ENCODE data around the gene FGB. TPM values are rescaled to one million over a fixed set of nuclear protein-coding genes. Genes with fewer than 3 reads are reported as not detected.

FGB gene
- total and polyA plus RNA-seq, 2 of the 13 experiments (the other 11 are each of a cell fraction or from before 2014, with no cell fraction given), result 226 to 784 TPM

DNA sequence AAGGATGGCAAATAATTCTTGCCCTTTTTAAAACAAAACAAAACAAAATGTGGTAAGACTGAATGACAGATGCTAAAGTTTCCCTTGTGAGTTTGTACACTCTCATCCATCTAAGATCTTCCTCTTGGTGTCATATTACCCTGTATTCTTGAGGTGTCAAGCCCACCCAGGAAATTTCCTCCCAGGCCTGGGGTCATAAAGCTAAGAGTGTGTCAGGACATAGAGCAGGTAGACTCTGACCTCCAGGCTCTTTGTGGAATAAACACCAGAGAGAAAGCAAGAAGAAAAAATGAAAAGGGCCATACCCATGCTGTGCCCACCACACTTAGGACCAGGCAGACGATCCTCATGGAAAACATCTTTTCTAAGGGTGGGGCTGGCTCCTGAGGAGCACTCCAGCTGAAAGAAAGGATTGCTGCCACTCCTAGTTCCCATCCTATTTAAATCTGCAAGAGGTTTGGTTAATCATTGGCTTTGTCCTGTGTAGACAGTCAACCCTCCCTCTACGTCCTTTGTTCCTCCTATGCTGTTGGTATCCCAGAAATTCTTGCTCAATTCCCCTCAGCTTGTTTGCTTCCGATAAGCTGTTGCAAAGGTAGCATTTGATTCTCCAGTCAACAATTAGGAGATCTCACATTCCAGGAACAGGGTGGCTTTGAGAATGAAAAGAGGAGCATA, 27.7 kb downstream of the FGB start, which contains the start of gene FGA (continued):
- TF ChIP-seq, protein P1, sequence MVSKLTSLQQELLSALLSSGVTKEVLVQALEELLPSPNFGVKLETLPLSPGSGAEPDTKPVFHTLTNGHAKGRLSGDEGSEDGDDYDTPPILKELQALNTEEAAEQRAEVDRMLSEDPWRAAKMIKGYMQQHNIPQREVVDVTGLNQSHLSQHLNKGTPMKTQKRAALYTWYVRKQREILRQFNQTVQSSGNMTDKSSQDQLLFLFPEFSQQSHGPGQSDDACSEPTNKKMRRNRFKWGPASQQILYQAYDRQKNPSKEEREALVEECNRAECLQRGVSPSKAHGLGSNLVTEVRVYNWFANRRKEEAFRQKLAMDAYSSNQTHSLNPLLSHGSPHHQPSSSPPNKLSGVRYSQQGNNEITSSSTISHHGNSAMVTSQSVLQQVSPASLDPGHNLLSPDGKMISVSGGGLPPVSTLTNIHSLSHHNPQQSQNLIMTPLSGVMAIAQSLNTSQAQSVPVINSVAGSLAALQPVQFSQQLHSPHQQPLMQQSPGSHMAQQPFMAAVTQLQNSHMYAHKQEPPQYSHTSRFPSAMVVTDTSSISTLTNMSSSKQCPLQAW (CRISPR knock-in tag; IDR thresholded peaks at IDR 0.05), result peak; percentile 100
- TF ChIP-seq, protein P2, sequence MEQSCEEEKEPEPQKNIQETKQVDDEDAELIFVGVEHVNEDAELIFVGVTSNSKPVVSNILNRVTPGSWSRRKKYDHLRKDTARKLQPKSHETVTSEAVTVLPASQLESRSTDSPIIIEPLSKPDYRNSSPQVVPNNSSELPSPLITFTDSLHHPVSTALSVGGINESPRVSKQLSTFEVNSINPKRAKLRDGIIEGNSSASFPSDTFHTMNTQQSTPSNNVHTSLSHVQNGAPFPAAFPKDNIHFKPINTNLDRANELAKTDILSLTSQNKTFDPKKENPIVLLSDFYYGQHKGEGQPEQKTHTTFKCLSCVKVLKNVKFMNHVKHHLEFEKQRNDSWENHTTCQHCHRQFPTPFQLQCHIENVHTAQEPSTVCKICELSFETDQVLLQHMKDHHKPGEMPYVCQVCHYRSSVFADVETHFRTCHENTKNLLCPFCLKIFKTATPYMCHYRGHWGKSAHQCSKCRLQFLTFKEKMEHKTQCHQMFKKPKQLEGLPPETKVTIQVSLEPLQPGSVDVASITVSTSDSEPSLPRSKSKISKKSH (CRISPR knock-in tag; IDR thresholded peaks at IDR 0.05; ENCODE audit: borderline replicate concordance), result no peak
- no peak for TF ChIP-seq ZZZ3 (CRISPR knock-in tag; IDR thresholded peaks at IDR 0.05; ENCODE audit: borderline replicate concordance)
- TF ChIP-seq ZNF224 (CRISPR knock-in tag; IDR thresholded peaks at IDR 0.05), result no peak
- TF ChIP-seq CCAR2 (optimal IDR thresholded peaks at IDR 0.05; ENCODE audit: low read depth, low read length), result no peak
- peak; percentile 79 to 100; a peak in 3 of 4 replicates for TF ChIP-seq EP300 (IDR thresholded peaks at IDR 0.05; ENCODE audit: low read depth in 2 of 2, low read length in 2 of 2)
- TF ChIP-seq EP300 (CRISPR knock-in tag; IDR thresholded peaks at IDR 0.05; ENCODE audit: borderline replicate concordance), result peak; percentile 99
- TF ChIP-seq NFKB2 (CRISPR knock-in tag; IDR thresholded peaks at IDR 0.05; ENCODE audit: borderline replicate concordance), result no peak
- TF ChIP-seq, protein P3, sequence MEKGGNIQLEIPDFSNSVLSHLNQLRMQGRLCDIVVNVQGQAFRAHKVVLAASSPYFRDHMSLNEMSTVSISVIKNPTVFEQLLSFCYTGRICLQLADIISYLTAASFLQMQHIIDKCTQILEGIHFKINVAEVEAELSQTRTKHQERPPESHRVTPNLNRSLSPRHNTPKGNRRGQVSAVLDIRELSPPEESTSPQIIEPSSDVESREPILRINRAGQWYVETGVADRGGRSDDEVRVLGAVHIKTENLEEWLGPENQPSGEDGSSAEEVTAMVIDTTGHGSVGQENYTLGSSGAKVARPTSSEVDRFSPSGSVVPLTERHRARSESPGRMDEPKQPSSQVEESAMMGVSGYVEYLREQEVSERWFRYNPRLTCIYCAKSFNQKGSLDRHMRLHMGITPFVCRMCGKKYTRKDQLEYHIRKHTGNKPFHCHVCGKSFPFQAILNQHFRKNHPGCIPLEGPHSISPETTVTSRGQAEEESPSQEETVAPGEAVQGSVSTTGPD (CRISPR knock-in tag; IDR thresholded peaks at IDR 0.05), result peak; percentile 38; the same call in 1 of the 2 replicates
- TF ChIP-seq PHF21A (CRISPR knock-in tag; IDR thresholded peaks at IDR 0.05), result peak; percentile 90; the same call in 1 of the 2 replicates
- TF ChIP-seq NFYC (CRISPR knock-in tag; IDR thresholded peaks at IDR 0.05), result peak; percentile 51; the same call in 1 of the 2 replicates
- TF ChIP-seq ZNF33A (CRISPR knock-in tag; IDR thresholded peaks at IDR 0.05; ENCODE audit: borderline replicate concordance), result peak; percentile 80; the same call in 1 of the 2 replicates
- TF ChIP-seq ZNF598 (CRISPR knock-in tag; IDR thresholded peaks at IDR 0.05; ENCODE audit: borderline replicate concordance), result no peak
- no peak for TF ChIP-seq ZNF121 (CRISPR knock-in tag; IDR thresholded peaks at IDR 0.05)
- TF ChIP-seq HCFC1 (IDR thresholded peaks at IDR 0.05; ENCODE audit: low read depth, low read length), result no peak
- TF ChIP-seq NONO (IDR thresholded peaks at IDR 0.05), result no peak
- peak; percentile 90 for TF ChIP-seq NONO (CRISPR knock-in tag; conservative IDR thresholded peaks at IDR 0.05)
- TF ChIP-seq ISL2 (CRISPR knock-in tag; IDR thresholded peaks at IDR 0.05), result peak; percentile 99
- TF ChIP-seq, protein P4, sequence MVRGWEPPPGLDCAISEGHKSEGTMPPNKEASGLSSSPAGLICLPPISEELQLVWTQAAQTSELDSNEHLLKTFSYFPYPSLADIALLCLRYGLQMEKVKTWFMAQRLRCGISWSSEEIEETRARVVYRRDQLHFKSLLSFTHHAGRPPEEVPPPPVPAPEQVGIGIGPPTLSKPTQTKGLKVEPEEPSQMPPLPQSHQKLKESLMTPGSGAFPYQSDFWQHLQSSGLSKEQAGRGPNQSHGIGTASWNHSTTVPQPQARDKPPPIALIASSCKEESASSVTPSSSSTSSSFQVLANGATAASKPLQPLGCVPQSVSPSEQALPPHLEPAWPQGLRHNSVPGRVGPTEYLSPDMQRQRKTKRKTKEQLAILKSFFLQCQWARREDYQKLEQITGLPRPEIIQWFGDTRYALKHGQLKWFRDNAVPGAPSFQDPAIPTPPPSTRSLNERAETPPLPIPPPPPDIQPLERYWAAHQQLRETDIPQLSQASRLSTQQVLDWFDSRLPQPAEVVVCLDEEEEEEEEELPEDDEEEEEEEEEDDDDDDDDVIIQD (CRISPR knock-in tag; IDR thresholded peaks at IDR 0.05; ENCODE audit: low read depth), result peak; percentile 94
- TF ChIP-seq ZNF724P (CRISPR knock-in tag; IDR thresholded peaks at IDR 0.05; ENCODE audit: borderline replicate concordance), result no peak
- no peak for TF ChIP-seq ZNF34 (CRISPR knock-in tag; IDR thresholded peaks at IDR 0.05; ENCODE audit: borderline replicate concordance)
